A549 (cell line): Measurements from ENCODE around the gene SMCR8. TPM values are rescaled to one million over a fixed set of nuclear protein-coding genes. Genes with fewer than 3 reads are reported as not detected.

ENCODE experiments used
- ATAC-seq, 2 experiments: fragments of 200-7000 bp in 1 of 2; fragments of >200 bp in 1 of 2; cut with Nextera tagmentation in 1 of 2; cut with Tn5 transposase in 1 of 2; 3 replicates each; pipeline versions ENCODE4 v1.8.0 to v1.9.1; 2018 to 2020; ENCODE audit warnings: mild to moderate bottlenecking in 1 of 2, moderate library complexity in 1 of 2
- CTCF ChIA-PET: fragments of 300-600 bp; sonication (Branson Sonifier 250); formaldehyde crosslinking; extraction: SDS; loops from one replicate; lab custom pipeline; 2021; ENCODE audit warnings: antibody characterized with exemption, inconsistent platforms; lab: Yijun Ruan, JAX
- POLR2A ChIA-PET: fragments of 350-600 bp; formaldehyde crosslinking; extraction: SDS; loops from one replicate; lab custom pipeline; 2021; ENCODE audit warnings: antibody characterized with exemption, inconsistent platforms; lab: Yijun Ruan, JAX
- DNase-seq, 2 experiments: peaks; one replicate each; pipeline versions ENCODE4 v3.0.0 to v3.0.0-alpha.2; 2011 to 2016; ENCODE audit warnings: low read depth in 1 of 2, low spot score in 1 of 2
- FAIRE-seq: peaks from 2 replicates; lab custom pipeline; 2011; peaks lifted over from hg19 to GRCh38; lab: Jason Lieb, UNC
- H3K27ac ChIP-seq, 2 experiments: fragments of >200 bp; sonication (Bioruptor Twin); formaldehyde crosslinking; 3 replicates each; pipeline ENCODE4 v1.5.1; 2016 to 2017
- H3K4me1 ChIP-seq: fragments of >200 bp; sonication (Bioruptor Twin); formaldehyde crosslinking; 3 replicates; pipeline ENCODE4 v1.6.1; 2016
- H3K4me2 ChIP-seq: fragments of >200 bp; sonication (Bioruptor Twin); formaldehyde crosslinking; 3 replicates; pipeline ENCODE4 v1.6.1; 2016
- H3K4me3 ChIP-seq: fragments of >200 bp; sonication (Bioruptor Twin); formaldehyde crosslinking; 3 replicates; pipeline ENCODE4 v1.5.1; 2016
- H3K9me3 ChIP-seq: fragments of >200 bp; sonication (Bioruptor Twin); formaldehyde crosslinking; 3 replicates; pipeline ENCODE4 v1.6.1; 2016
- CBX8 ChIP-seq: fragments of 200-600 bp; sonication (generic); IDR thresholded peaks from 2 replicates; pipeline ENCODE4 v1.6.1; 2016
- CTCF ChIP-seq: fragments of >200 bp; sonication (Bioruptor Twin); formaldehyde crosslinking; IDR thresholded peaks from 3 replicates; pipeline ENCODE4 v1.5.1; 2016
- FOSB ChIP-seq: fragments of 250-450 bp; sonication (Bioruptor Pico); IDR thresholded peaks from 2 replicates; pipeline ENCODE4 v1.5.0; 2020; ENCODE audit warnings: mild to moderate bottlenecking, moderate library complexity
- FOSL2 ChIP-seq, 2 experiments: fragments of 450-650 bp in 1 of 2; fragments of >200 bp in 1 of 2; sonication (Bioruptor Twin) in 1 of 2; formaldehyde crosslinking; IDR thresholded peaks; 2 replicates each; pipeline versions ENCODE4 v1.5.0 to v1.6.1; 2016 to 2020; ENCODE audit warnings: mild to moderate bottlenecking in 1 of 2, moderate library complexity in 1 of 2
- GATA3 ChIP-seq: IDR thresholded peaks from 2 replicates; pipeline ENCODE4 v1.6.1; 2012; ENCODE audit warnings: borderline replicate concordance
- HMGXB4 ChIP-seq: fragments of 250-450 bp; sonication (Bioruptor Pico); IDR thresholded peaks from 2 replicates; pipeline ENCODE4 v1.5.0; 2021; ENCODE audit warnings: mild to moderate bottlenecking, moderate library complexity, borderline replicate concordance
- HOXA7 ChIP-seq: fragments of 250-450 bp; sonication (Bioruptor Pico); IDR thresholded peaks from 2 replicates; pipeline ENCODE4 v1.5.0; 2020; ENCODE audit warnings: mild to moderate bottlenecking, moderate library complexity
- HOXB5 ChIP-seq: fragments of 250-450 bp; sonication (Bioruptor Pico); IDR thresholded peaks from 2 replicates; pipeline ENCODE4 v1.5.0; 2020; ENCODE audit warnings: mild to moderate bottlenecking, moderate library complexity
- KDM1A ChIP-seq: fragments of 200-600 bp; sonication (generic); IDR thresholded peaks from 2 replicates; pipeline ENCODE4 v1.6.1; 2016; ENCODE audit warnings: low read depth, mild to moderate bottlenecking
- KDM5A ChIP-seq: fragments of 200-600 bp; sonication (generic); IDR thresholded peaks from 2 replicates; pipeline ENCODE4 v1.6.1; 2016; ENCODE audit warnings: antibody characterized with exemption, mild to moderate bottlenecking
- MAFK ChIP-seq: fragments of 450-650 bp; IDR thresholded peaks from 2 replicates; pipeline ENCODE4 v1.6.1; 2014; ENCODE audit not compliant: partially characterized antibody
- MAZ ChIP-seq: fragments of 150-350 bp; IDR thresholded peaks from 2 replicates; pipeline ENCODE4 v1.6.1; 2014; ENCODE audit warnings: antibody characterized with exemption, low read depth, low read length, borderline replicate concordance
- NPAS2 ChIP-seq: fragments of 250-450 bp; sonication (Bioruptor Pico); IDR thresholded peaks from 2 replicates; pipeline ENCODE4 v1.8.0; 2022; ENCODE audit warnings: mild to moderate bottlenecking, moderate library complexity, borderline replicate concordance
- RAD21 ChIP-seq, 2 experiments: fragments of >200 bp in 1 of 2; sonication (Bioruptor Twin) in 1 of 2; formaldehyde crosslinking in 1 of 2; IDR thresholded peaks in 1 of 2; conservative IDR thresholded peaks in 1 of 2; 2 replicates in 1 of 2; 3 replicates in 1 of 2; pipeline ENCODE4 v1.6.1; 2012 to 2018; ENCODE audit warnings: inconsistent platforms in 1 of 2
- REST ChIP-seq: fragments of 200-600 bp; sonication (generic); IDR thresholded peaks from 2 replicates; pipeline ENCODE4 v1.6.1; 2016; ENCODE audit warnings: antibody characterized with exemption, mild to moderate bottlenecking, moderate library complexity
- RNF2 ChIP-seq: fragments of 200-600 bp; sonication (generic); IDR thresholded peaks from 2 replicates; pipeline ENCODE4 v1.6.1; 2016; ENCODE audit warnings: low read depth, mild to moderate bottlenecking, antibody characterized with exemption, moderate library complexity, borderline replicate concordance
- ZC3H11A ChIP-seq: fragments of 450-650 bp; IDR thresholded peaks from 2 replicates; pipeline ENCODE4 v1.6.1; 2014; ENCODE audit warnings: antibody characterized with exemption, mild to moderate bottlenecking
- WGBS: methylation state at CpG from one replicate; pipeline ENCODE4 v1.1.6; 2017; ENCODE audit errors: missing lambda C conversion rate; 5-methylcytosine and 5-hydroxymethylcytosine counted together
- polyA plus RNA-seq, 4 experiments: library from polyadenylated mRNA; depleted of rRNA in 3 of 4; stranded (reverse); fragments of >200 nt; fragmentation: RNase III in 1 of 4; extraction: RNeasy Plus Mini Kit Qiagen cat#74134 plus additional on column Dnase treatment in 1 of 4; gene quantifications; 2 replicates in 3 of 4; 3 replicates in 1 of 4; pipeline ENCODE4 v1.2.3, GENCODE V29; 2011 to 2017
- TF ChIP-seq, protein P1 (sequence below): IDR thresholded peaks from 2 replicates; pipeline ENCODE4 v1.6.1; 2012

The SMCR8 gene
- polyA plus RNA-seq, 2 of the 4 experiments (the other 2 are of a cell fraction) = 12.3 to 15.8 TPM

DNA sequence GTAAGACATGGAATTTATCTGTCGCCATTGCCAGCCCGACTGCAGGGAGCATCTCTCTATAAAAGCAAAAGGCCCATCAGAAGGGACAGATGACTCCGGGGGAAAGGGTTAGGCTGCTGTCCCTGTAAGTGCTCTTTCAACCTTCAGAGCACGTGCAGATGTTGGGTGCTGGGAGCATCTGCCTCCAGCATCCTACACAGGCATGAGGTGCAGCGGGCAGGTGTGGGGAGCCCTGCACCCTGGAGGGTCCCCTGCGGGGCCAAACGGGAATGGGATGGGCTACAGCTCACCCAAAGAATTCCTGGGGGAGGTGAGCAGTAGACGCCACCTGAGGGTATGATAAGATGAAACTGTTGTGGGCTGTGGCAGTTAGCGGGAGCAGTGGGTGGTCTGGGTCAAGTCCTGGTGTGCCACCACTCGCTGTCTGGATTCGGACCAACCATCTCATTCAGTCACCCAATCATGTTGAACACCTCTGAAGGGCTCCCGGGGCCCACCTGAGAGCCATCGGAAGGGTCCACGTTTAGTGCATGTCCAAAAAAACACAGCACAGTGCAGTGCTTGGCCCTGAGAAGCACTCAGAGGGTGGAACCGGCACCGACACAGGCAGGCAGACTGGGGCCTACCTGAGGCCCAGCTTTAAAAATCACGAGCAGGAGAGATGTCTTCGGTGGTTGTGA, 3.8 kb downstream of the SMCR8 start:
- no peak overlapping the region for H3K27ac ChIP-seq
- DNase-seq (no peak), ATAC-seq (no peak), FAIRE-seq (no peak)
- no peaks in the 10 kb centered on the region for H3K9me3 ChIP-seq
- H3K4me2 ChIP-seq = peak overlapping the region; percentile 34; the same call in 1 of the 3 replicates
- H3K4me3 ChIP-seq = no peak overlapping the region
- peaks cover 28% of the 10 kb centered on the region; the same call in 2 of the 3 replicates for H3K4me1 ChIP-seq
- no peak for TF ChIP-seq RAD21 (conservative IDR thresholded peaks at IDR 0.05 in 1 of 2, IDR thresholded peaks at IDR 0.05 in 1 of 2)
- no peak for TF ChIP-seq NPAS2 (CRISPR knock-in tag)
- no peak for TF ChIP-seq HMGXB4 (CRISPR knock-in tag)
- TF ChIP-seq FOSL2 (IDR thresholded peaks at IDR 0.05) = no peak
- no peak for TF ChIP-seq FOSL2 (CRISPR knock-in tag; IDR thresholded peaks at IDR 0.05)
- no peak for TF ChIP-seq FOSB (CRISPR knock-in tag)
- no peak for TF ChIP-seq GATA3
- TF ChIP-seq ZC3H11A = no peak
- TF ChIP-seq CBX8 = no peak
- TF ChIP-seq REST = no peak
- TF ChIP-seq KDM1A = no peak
- no peak for TF ChIP-seq KDM5A
- no peak for TF ChIP-seq CTCF
- TF ChIP-seq HOXA7 (CRISPR knock-in tag) = no peak
- TF ChIP-seq MAZ = no peak
- TF ChIP-seq MAFK = no peak
- TF ChIP-seq, protein P1, sequence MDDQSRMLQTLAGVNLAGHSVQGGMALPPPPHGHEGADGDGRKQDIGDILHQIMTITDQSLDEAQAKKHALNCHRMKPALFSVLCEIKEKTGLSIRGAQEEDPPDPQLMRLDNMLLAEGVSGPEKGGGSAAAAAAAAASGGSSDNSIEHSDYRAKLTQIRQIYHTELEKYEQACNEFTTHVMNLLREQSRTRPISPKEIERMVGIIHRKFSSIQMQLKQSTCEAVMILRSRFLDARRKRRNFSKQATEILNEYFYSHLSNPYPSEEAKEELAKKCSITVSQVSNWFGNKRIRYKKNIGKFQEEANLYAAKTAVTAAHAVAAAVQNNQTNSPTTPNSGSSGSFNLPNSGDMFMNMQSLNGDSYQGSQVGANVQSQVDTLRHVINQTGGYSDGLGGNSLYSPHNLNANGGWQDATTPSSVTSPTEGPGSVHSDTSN = no peak
- TF ChIP-seq RNF2 = no peak
- TF ChIP-seq HOXB5 (CRISPR knock-in tag) = no peak
- 81% methylated on average over 18 of the region's 18 CpGs for WGBS
- ChIA-PET POLR2A (interaction anchor here (0.6 kb wide), 1 partner anchor 9 kb away, joined by 7 read pairs; no protein-coding TSS in a partner anchor), CTCF (interaction anchor here (0.9 to 1.6 kb wide), 5 partner anchors 11 to 101 kb away, joined by 3 to 5 read pairs (median 4); no protein-coding TSS in a partner anchor)
